NCI-H146 treated with DMSO at 0.1 percent for 48 hours (cell line): ENCODE results near the gene KCNH2.

Experiments used
- DNase-seq: peaks from one replicate; lab custom pipeline; 2025; ENCODE audit not compliant: unreplicated experiment; lab: John Stamatoyannopoulos, UW

The KCNH2 gene

GRCh38 chr7:150950496-150951180, 27.5 kb downstream of the KCNH2 start:
- no peak for DNase-seq

- no peak for DNase-seq
These were observed 28.1 kb downstream of the KCNH2 start for GRCh38 chr7:150949971-150950491.

GRCh38 chr7:150949564-150949963, 28.6 kb downstream of the KCNH2 start:
- DNase-seq = no peak

GRCh38 chr7:150948791-150949251, 29.3 kb downstream of the KCNH2 start:
- DNase-seq = no peak

GRCh38 chr7:150947761-150948651, 30.1 kb downstream of the KCNH2 start:
- DNase-seq = no peak

- no peak for DNase-seq
These were observed 30.8 kb downstream of the KCNH2 start for GRCh38 chr7:150947241-150947745.

- no peak for DNase-seq
These were observed 31.5 kb downstream of the KCNH2 start for GRCh38 chr7:150946421-150947240.

- DNase-seq = no peak
These were observed 32.2 kb downstream of the KCNH2 start for GRCh38 chr7:150945853-150946420.

GRCh38 chr7:150945171-150945852, 32.8 kb downstream of the KCNH2 start:
- no peak for DNase-seq

GRCh38 chr7:150944066-150945042, 33.8 kb downstream of the KCNH2 start:
- no peak for DNase-seq

- DNase-seq = no peak
These were observed 34.7 kb downstream of the KCNH2 start for GRCh38 chr7:150943453-150943814.

GRCh38 chr7:150942591-150943452, 35.3 kb downstream of the KCNH2 start:
- DNase-seq = no peak

GRCh38 chr7:150942001-150942590, 36.0 kb downstream of the KCNH2 start:
- DNase-seq = peak; percentile 28

- DNase-seq = no peak
These were observed 36.6 kb downstream of the KCNH2 start for GRCh38 chr7:150941351-150942000.

- no peak for DNase-seq
These were observed 37.6 kb downstream of the KCNH2 start for GRCh38 chr7:150940431-150941102.

- no peak for DNase-seq
These were observed 38.7 kb downstream of the KCNH2 start for GRCh38 chr7:150939466-150939865.
